Measurements from ENCODE around the gene MRPL43.

Gene MRPL43

DNA sequence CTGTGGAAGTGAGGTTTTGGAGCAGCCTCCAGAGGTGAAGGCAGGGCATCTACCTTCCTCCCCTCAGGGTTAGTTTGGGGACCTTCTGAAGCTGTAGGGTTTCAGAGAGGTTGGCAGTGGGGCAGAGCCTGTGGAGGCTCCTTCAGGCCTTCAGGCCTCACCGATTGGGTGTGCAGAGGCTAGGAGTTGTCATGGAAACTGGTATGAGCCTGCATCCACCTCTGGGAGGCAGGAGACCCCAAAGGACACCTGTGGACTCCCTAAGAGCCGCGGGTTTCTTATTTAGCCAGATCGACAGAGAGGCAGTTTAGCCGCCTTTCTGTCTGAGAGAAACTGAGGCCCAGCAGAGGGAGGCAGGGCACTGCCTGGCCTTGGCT, 14.3 kb upstream of the MRPL43 start:
- FAIRE-seq = no peak

GRCh38 chr10:101000915-101001658, 13.8 kb upstream of the MRPL43 start:
- FAIRE-seq = peak; percentile 66

- FAIRE-seq = no peak
Observed at GRCh38 chr10:101000127-101000914, 13.0 kb upstream of the MRPL43 start.

- FAIRE-seq = no peak
Observed at GRCh38 chr10:100999742-101000126, 12.4 kb upstream of the MRPL43 start, which contains the start of gene LZTS2. Gene LZTS2, plus strand, starts transcription at chr10:100999808. Its CDS starts 2,731 bp downstream, at chr10:101002539.

DNA sequence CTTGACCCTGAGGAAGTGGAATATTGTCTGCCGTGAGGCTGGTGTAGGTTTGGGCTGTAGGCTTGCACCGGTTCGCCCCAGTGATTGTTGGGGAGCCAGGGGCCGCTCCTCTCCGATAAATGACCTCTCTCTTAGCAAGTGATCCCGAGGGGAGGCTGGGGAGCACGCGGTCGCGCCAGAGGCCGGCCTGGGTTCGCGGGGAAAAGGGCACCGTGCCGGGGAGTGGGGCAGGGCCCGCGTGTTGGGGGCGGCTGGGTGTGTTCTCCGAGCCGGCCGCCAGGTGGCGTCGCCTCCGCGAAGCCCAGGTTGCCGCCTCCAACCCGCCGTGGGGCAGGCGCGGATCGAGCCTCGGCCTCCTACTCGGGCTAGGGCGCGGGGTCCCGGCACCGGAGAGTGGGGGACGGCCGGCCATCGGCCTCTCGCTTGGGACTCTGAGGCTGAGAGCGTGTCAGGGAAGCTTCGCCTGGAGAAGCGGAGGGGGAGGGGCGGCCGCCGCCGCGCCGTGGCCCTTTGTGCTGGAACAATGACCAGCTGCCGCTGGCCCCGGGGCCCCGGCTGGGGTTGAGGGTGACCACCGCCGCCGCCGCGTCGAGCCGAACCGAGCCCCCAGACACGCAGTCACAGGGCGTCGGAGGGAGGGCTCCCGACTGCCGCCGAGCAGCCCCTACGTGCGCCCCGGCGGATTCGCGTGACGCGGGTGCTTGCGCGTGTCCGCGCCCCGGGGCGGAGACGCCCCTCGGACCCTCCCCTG, 11.9 kb upstream of the MRPL43 start:
- FAIRE-seq = no peak

GRCh38 chr10:100998183-100998990, 11.1 kb upstream of the MRPL43 start:
- FAIRE-seq = no peak

DNA sequence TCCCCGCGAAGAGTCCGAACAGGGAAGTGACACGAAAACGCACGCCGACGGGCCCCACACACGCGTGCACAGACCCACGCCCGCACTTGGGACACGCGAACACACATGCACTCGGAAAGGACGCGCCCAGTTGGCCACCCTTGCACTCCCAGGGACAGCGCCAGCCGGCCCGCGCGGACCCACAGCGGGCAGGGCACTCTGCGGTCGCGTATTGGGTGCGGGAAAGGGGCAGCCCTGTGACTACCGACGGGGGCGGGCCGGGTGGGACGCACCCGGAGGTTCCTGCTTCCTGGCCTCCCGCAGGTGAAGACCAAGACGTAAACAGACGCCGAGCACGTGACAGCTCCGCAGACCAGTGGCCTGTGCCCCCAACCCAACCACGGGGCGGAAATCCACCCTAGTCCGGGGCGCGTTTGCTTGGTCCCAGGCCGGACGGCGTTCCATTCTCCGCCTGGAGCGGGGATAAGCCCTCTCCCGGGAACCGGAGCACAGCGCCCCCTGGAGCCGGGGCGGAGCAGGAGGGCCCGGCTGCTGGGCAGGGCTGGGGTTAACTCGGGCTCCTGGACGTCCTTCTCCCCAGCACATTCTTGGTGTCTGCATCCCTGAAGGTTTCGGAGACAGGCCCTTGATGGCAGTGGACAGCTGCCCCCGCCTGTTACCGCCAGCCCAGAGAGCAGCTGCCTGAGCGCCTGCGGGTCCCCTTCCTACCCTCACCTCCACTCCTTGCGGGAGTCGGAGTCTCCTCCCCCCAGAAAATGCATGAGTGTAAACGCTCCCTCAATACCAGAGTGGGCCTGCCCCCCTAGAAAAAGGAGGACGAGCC, 10.3 kb upstream of the MRPL43 start:
- FAIRE-seq = no peak

DNA sequence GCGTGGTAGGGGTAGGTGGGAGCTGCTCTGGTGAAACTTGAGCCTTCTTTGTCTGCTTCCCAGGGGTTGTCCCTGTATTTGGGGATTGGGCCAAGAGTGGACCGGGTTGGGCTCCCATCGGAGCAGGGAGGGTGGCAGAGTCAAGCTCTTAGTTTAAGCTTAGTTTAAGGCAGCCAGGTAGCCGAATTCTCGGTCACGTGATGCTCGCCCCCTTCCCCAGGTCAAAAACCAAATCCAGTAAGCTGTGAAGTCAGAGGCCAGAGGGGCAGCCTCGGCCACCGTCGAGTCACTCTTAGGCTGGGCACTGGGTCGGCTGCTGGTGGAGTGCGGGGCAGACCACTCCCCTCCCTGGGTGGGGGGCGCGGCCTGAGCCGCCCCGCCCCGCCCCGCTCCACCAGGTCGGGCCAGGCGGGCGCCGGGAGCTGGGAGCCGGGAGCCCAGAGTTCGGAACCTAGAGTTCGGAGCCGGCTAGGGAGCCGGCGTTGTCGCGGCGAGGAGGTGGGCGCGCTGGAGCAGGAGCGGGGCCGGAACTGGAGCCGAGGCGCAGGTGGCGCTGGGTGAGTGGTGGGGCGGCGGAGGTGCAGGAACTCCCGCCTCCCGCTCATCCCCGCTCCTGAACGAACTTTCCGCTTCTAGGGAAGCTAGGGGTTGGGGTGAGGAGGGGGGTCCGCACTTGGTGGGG, 9.5 kb upstream of the MRPL43 start:
- FAIRE-seq = no peak

GRCh38 chr10:100995181-100995580, 7.9 kb upstream of the MRPL43 start:
- FAIRE-seq = no peak

DNA sequence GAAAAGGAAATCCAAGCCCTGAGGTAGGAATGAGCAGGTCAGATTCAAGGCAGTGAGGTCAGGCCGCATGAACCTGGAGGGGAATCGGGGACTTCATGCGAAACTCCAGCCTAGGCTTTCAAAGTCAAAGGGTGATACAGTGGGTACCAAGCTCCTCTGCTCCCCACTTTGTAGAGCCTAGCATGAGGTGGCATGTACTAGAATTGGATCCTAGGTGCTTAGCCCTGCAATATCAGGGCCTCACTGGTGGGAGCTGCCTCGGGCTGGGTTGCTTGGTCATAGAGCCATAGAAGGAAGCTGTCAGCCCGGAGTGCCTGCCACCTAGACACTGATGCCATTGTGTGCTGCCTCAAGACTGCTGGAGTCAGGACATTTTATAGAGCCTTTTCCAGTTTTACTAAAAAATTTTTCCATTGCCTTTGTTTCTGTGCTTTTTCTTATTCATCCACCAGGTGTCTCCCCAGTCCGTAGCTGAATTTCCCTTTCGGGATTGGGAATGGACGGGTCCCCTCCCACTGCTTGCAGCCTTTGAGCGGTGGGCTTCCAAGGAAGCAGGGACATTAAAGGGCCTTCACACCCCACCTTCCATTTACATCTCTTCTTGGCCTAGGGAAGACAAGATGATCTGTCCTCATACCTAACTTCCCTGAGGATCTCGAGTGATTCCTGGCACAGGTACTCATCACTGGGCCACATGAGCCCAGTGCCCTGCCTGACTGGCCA, 6.8 kb upstream of the MRPL43 start:
- FAIRE-seq = no peak

GRCh38 chr10:100989088-100989487, 1.8 kb upstream of the MRPL43 start:
- FAIRE-seq = no peak

GRCh38 chr10:100988166-100988565, 869 bp upstream of the MRPL43 start:
- no peak for FAIRE-seq

- FAIRE-seq = no peak
Observed at GRCh38 chr10:100987685-100988049, 370 bp upstream of the MRPL43 start.

- FAIRE-seq = no peak
Observed at GRCh38 chr10:100986623-100986951, 710 bp downstream of the MRPL43 start.

GRCh38 chr10:100985336-100985735, 2.0 kb downstream of the MRPL43 start:
- FAIRE-seq = no peak

GRCh38 chr10:100984672-100985177, 2.6 kb downstream of the MRPL43 start:
- FAIRE-seq = no peak

- no peak for FAIRE-seq
Observed at GRCh38 chr10:100983868-100984671, 3.2 kb downstream of the MRPL43 start.

DNA sequence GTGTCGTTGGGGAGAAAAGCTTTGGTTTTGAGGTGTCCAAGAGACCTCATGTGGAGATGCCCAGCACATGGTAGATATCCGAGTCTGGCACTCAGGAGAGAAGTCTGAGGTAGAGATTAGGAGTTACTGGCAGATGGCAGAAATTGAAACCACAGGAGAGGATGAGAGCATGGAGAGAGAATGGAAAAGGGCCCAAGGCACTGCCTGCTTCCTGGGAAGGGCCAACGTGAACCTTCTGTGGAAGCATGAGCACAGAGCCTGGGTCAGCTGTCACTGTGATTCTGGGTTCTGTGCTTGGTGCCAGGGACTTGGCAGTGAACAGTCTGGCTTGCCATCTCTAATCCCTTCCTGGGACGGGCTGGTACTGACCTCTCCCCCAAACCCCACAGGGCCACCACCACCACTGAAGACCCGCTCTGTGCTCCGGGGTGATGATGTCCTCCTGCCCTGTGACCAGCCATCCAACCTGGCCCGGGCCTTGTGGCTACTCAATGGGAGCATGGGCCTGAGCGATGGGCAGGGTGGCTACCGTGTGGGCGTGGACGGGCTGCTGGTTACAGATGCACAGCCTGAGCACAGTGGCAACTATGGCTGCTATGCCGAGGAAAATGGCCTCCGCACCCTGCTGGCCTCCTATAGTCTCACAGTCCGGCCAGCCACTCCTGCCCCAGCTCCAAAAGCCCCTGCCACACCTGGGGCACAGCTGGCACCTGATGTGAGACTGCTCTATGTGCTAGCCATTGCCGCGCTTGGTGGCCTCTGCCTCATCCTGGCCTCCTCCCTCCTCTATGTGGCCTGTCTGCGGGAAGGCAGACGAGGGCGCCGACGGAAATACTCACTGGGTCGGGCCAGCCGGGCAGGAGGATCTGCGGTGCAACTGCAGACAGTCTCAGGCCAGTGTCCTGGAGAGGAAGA, 4.1 kb downstream of the MRPL43 start:
- no peak for FAIRE-seq

Measured in endometrium (tissue), 2 donors.